NCI-H1436 (cell line): ENCODE results near the gene CCT5.
A peak's percentile ranks its signal among the peaks of the same experiment; 100 is the strongest.

Source experiments
- DNase-seq: peaks from one replicate; lab custom pipeline; 2025; lab: John Stamatoyannopoulos, UW

CCT5 gene

GRCh38 chr5:10249948-10250805 is at the start of gene CCT5:
TSS of gene CCT5 (plus strand) at chr5:10250280. CDS start at chr5:10250341, 61 bp downstream.
- peak; percentile 97 for DNase-seq

- DNase-seq, result no peak
These were observed 48.7 kb upstream of the CCT5 start for GRCh38 chr5:10201223-10201868.

- no peak for DNase-seq
These were observed 47.8 kb upstream of the CCT5 start for GRCh38 chr5:10202089-10202910.

DNA sequence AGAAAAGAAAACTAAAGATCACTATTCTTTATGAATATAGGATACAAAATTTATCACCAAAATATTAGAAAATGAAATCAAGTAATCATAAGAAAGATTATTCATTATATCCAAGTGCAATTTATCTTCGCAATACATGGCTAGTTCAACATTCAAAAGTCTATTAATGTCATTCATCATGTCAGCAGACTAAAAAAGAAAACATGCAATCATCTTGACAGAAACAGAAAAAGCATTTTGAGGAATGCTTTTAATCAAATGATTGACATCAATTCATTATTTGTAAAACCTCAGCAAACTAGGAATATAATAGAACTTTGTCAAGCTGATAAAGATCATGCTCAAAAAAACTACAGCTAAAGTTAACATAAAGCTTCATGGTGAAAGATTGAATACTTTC is 41.1 kb upstream of the CCT5 start:
- no peak for DNase-seq

DNA sequence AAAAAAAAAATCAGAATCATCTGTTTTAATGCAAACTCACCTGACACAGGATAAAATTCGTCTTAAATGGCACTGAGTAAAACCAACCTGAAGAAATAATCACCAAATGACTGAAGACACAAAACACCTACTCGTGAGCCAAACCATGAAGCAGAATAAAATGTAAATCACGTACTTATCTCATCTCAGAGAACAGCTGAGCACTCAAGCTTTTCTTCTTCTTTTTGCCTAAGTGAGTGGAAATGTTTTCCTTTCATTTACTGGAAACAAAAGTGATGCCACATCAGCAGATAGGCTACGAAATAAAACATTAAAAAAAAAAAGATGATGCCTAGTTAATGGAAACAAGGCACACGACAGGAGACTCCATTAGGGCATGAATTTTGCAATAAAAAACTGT is 36.8 kb upstream of the CCT5 start:
- DNase-seq, result peak; percentile 34

GRCh38 chr5:10214041-10214440 is 36.0 kb upstream of the CCT5 start:
- DNase-seq, result no peak

GRCh38 chr5:10215366-10215765 is 34.7 kb upstream of the CCT5 start:
- DNase-seq, result no peak

DNA sequence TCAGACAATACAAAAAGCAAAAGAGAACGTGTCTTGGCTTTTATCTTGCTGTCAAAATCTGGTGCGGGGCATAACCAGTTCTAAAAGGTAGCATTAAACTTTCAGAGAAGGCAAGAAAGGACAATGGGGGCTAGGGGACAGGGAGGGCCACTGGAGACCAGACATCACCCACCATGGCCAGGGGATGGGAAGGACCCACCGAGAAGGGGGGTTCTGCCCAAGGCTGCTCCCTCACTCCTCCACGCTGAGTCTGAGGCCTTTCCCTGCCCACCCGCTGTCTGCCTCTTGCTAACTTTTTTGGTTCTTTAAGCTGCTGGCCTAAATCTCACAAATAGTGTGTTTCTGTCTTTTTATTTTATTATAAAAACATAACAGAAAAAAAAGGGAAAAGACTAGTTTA is 34.0 kb upstream of the CCT5 start:
- DNase-seq, result no peak

DNA sequence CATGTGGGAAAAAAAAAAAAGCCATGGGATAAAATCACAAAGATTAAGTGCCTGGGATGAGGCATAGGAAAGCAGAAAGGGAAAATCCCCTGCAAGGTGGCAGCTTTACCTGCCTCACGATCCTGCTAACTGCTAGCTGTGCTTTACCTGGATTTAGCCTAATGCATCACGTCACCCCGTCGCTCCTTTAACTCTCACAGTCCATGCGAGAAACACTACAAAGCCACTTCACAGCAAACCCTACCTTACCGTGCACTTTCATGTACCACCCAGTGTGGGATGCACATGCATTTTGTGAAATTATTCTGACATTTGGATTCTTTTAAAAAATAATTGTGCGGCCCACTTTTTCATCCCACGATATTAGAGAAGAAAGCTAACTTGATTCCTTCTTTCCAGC is 31.4 kb upstream of the CCT5 start:
- no peak for DNase-seq

DNA sequence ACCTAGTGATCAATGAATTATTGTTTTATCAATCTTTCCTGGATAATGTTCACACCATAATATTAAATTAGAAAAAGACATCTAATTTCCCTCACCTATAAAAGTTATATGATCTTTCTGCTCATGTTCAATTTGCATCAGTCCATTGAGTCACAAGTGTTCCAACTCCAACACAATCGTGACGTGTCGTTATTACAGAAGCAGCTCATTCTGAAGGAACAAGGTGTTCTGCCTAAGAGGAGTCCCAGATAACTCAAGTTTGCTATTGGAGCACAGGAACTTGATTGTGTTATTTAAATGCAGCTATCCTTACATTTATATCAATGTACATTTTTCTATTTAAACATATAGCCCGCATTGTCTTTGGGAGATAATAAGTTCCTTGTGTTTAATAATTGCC is 31.0 kb upstream of the CCT5 start:
- no peak for DNase-seq

- DNase-seq, result no peak
These were observed 29.8 kb upstream of the CCT5 start for GRCh38 chr5:10220248-10220647.

DNA sequence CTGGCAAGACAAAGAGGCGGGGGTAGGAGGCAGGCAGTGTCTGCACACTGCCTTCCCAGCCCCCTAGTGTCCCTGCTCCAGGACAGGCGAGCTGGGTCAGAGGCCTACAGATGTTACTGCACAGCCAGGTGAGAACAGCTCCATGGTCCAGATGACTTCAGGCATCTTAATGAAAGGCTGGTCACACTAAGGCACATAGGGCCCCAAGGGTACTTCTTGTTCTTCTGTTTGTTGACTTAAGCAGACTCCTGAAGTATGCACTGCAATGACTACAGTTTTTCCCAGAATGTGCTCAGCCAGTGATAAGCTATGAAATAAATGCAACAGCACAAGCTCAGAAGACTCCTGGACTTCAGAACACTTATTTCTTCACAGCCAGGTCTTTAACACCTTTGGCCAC is 27.8 kb upstream of the CCT5 start:
- DNase-seq, result no peak

- no peak for DNase-seq
These were observed 22.7 kb upstream of the CCT5 start for GRCh38 chr5:10227379-10227778.

- no peak for DNase-seq
These were observed 21.8 kb upstream of the CCT5 start for GRCh38 chr5:10228288-10228687.

- DNase-seq, result no peak
These were observed 20.6 kb upstream of the CCT5 start for GRCh38 chr5:10229306-10230048.

DNA sequence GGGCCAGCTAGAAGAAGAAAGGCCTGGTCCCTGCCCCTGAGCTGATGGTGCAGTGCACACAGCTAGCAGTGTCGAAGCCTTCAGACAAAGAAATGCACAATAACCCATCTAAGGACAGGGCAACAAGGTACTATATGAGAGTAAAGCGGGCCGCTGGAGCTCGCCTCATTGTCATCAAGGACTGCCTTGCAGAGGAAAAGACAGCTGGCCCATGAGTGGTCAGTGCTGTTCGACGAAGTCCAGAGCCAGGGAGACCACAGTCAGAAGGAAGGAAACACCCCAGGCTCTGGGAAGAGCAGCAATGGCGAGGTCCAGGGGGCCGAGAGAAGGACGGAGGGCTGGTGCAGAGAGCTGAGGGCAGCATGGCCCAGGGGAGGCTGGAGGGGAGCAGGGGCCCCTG is 17.7 kb upstream of the CCT5 start:
- no peak for DNase-seq

- no peak for DNase-seq
These were observed 17.1 kb upstream of the CCT5 start for GRCh38 chr5:10233011-10233410.

- DNase-seq, result no peak
These were observed 16.6 kb upstream of the CCT5 start for GRCh38 chr5:10233505-10233904.

GRCh38 chr5:10235350-10235749 is 14.7 kb upstream of the CCT5 start:
- no peak for DNase-seq

GRCh38 chr5:10243660-10244240 is 6.3 kb upstream of the CCT5 start:
- no peak for DNase-seq

GRCh38 chr5:10244342-10244944 is 5.6 kb upstream of the CCT5 start:
- no peak for DNase-seq
